ENCODE results near the gene G6PC1. TPM values are rescaled to one million over a fixed set of nuclear protein-coding genes. Genes with fewer than 3 reads are reported as not detected.
"Not testable (repeated sequence)": the region's sequence is repeated elsewhere in the genome, so short reads cannot be mapped to it uniquely, and the experiment has no call there.

The G6PC1 gene
- total RNA-seq, 4 donors from 2014 or later: not detected

DNA sequence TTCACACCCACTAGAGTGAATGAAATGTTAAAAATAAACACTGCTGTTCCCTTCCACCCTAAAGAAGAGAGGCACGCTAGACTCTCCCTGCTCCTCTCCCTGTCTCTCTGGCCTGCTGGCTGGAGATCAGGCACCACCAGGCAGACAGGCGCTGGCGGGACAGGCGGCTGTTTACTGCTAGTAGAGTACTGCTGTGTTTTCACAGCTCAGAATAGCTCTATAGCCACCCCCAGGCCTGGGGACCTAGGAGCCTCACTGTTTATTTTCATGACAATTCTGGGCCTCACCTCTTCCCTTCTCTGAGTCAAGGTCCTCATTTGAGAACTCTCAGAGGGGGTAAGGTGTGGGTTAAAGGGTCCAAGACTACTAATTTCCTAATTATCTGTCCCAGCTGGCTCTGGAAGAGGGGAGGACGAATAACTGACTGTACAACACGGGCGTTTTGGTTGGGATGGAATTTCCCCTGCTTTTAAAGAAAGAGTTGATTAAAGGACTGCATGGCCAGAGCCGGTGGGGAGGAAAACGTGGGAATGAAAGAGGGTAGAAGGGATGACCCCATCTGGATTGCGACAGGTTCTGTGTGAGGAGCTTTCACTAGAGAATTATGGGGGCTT lies 9.0 kb upstream of the G6PC1 start:
- Histone ChIP-seq H3K27ac (peak overlapping the region; percentile 65 to 85 (median 82)), H3K4me3 (no peak overlapping the region), H3K4me1 (peaks cover 0 to 52% (median 27%) of the 10 kb centered on the region in 3 donors), H3K9me3 (no peaks in the 10 kb centered on the region), H3K36me3 (no peaks in the 10 kb centered on the region), H3K27me3 (no peaks in the 10 kb centered on the region)
- TF ChIP-seq, protein P1, sequence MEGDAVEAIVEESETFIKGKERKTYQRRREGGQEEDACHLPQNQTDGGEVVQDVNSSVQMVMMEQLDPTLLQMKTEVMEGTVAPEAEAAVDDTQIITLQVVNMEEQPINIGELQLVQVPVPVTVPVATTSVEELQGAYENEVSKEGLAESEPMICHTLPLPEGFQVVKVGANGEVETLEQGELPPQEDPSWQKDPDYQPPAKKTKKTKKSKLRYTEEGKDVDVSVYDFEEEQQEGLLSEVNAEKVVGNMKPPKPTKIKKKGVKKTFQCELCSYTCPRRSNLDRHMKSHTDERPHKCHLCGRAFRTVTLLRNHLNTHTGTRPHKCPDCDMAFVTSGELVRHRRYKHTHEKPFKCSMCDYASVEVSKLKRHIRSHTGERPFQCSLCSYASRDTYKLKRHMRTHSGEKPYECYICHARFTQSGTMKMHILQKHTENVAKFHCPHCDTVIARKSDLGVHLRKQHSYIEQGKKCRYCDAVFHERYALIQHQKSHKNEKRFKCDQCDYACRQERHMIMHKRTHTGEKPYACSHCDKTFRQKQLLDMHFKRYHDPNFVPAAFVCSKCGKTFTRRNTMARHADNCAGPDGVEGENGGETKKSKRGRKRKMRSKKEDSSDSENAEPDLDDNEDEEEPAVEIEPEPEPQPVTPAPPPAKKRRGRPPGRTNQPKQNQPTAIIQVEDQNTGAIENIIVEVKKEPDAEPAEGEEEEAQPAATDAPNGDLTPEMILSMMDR (IDR thresholded peaks at IDR 0.05): no peak
- TF ChIP-seq POLR2AphosphoS5 (IDR thresholded peaks at IDR 0.05) (no peak), EP300 (IDR thresholded peaks at IDR 0.05) (no peak), POLR2A (IDR thresholded peaks at IDR 0.05) (no peak)
- WGBS, 2 donors (ENCODE audit: low coverage in 1 of 2): 22 to 80% methylated on average over 1 to 10 of the region's 10 CpGs
- peak; percentile 79 for ATAC-seq

- no peaks in the 10 kb centered on the region for H3K36me3 ChIP-seq
- H3K9me3 ChIP-seq: no peaks in the 10 kb centered on the region
- H3K27me3 ChIP-seq: no peaks in the 10 kb centered on the region
- peak overlapping the region in 3 of 4 donors; percentile 64 to 84 (median 80) for H3K27ac ChIP-seq
- peaks cover 0 to 52% (median 27%) of the 10 kb centered on the region in 3 donors for H3K4me1 ChIP-seq
- no peak for ATAC-seq
- H3K4me3 ChIP-seq: no peak overlapping the region
- WGBS, 2 donors (ENCODE audit: low coverage in 1 of 2): 10 to 29% methylated on average over 2 of the region's 4 CpGs
- TF ChIP-seq POLR2AphosphoS5 (IDR thresholded peaks at IDR 0.05): no peak
- no peak for TF ChIP-seq POLR2A (IDR thresholded peaks at IDR 0.05)
These were observed 7.2 kb upstream of the G6PC1 start for GRCh38 chr17:42893359-42893758.

DNA sequence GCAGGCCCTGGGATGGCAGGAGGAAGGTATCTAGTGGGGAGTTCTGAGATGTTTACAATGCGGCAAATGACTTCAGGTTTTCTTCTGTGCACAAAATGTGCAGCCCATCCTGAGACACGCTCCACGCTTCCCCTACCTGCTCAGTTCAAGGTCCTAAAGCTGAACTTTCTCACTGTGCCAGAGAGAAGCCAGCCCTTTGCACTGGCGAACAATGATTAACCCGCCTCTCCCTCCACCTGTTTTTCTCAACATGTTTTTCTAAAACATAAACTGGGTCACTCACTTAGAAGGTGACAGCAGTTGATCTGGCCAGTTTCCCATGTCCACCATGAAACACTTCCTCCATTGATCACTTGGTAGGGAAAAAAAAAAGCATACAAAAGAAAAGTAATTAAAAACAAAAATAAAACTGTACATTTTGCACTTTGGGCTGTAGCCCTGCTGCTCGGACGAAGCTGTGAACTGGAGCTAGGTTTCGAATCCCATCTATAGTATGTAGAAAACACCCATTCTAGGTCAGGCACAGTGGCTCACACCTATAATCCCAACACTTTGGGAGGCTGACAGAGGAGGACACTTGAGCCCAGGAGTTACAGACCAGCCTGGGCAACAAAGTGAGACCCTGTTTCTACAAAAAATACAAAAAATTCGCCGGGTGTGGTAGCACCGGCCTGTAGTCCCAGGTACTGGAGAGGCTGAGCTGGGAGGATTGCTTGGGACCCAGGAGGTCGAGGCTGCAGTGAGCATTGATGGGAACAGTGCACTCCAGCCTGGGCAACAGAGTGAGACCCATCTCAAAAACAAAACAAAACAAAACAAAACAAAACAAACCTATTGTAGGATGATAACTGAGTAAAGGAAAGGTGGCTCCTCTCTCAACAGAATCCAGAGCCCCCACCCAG lies 6.1 kb upstream of the G6PC1 start:
- no peaks in the 10 kb centered on the region for H3K27me3 ChIP-seq
- no peak overlapping the region for H3K4me3 ChIP-seq
- no peaks in the 10 kb centered on the region for H3K9me3 ChIP-seq
- H3K27ac ChIP-seq: peak overlapping the region in 3 of 4 donors; percentile 31 to 80 (median 64)
- H3K36me3 ChIP-seq: no peaks in the 10 kb centered on the region
- ATAC-seq: no peak
- H3K4me1 ChIP-seq: peaks cover 0 to 52% (median 27%) of the 10 kb centered on the region in 3 donors
- TF ChIP-seq POLR2A (IDR thresholded peaks at IDR 0.05) (no peak), POLR2AphosphoS5 (IDR thresholded peaks at IDR 0.05) (no peak), EP300 (IDR thresholded peaks at IDR 0.05) (no peak)
- TF ChIP-seq, protein P1 (IDR thresholded peaks at IDR 0.05): no peak
- WGBS, 2 donors (ENCODE audit: low coverage in 1 of 2): 79 to 81% methylated on average over 5 to 12 of the region's 12 CpGs

- TF ChIP-seq POLR2AphosphoS5 (IDR thresholded peaks at IDR 0.05) (peak; percentile 70), POLR2A (IDR thresholded peaks at IDR 0.05) (no peak)
- Histone ChIP-seq H3K4me1 (peaks cover 0 to 52% (median 27%) of the 10 kb centered on the region in 3 donors), H3K27ac (peak overlapping the region in 3 of 4 donors; percentile 20 to 43 (median 31))
These were observed 5.4 kb upstream of the G6PC1 start for GRCh38 chr17:42895185-42895555.

DNA sequence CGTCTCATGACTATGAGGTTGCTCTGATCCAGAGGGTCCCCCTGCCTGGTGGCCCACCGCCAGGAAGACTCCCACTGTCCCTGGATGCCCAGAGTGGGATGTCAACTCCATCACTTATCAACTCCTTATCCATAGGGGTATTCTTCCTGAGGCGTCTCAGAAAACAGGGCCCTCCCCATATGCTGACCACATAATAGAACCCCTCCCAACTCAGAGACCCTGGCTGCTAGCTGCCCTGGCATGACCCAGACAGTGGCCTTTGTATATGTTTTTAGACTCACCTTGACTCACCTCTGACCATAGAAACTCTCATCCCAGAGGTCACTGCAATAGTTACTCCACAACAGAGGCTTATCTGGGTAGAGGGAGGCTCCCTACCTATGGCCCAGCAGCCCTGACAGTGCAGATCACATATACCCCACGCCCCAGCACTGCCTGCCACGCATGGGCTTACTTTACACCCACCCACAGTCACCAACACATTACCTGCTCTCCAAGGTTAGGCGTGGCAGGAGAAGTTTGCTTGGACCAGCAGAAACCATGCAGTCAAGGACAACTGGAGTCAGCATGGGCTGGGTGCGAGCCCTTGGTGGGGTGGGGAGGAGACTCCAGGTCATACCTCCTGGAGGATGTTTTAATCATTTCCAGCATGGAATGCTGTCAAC lies 2.3 kb upstream of the G6PC1 start:
- TF ChIP-seq POLR2A (IDR thresholded peaks at IDR 0.05) (no peak), POLR2AphosphoS5 (IDR thresholded peaks at IDR 0.05) (no peak), EP300 (IDR thresholded peaks at IDR 0.05) (no peak)
- TF ChIP-seq, protein P1 (IDR thresholded peaks at IDR 0.05): no peak
- no peaks in the 10 kb centered on the region for H3K27me3 ChIP-seq
- 80% methylated on average over 1 of the region's 7 CpGs; no CpG with 5 or more reads in 1 of the 2 donors for WGBS, 2 donors (ENCODE audit: low coverage in 1 of 2)
- no peak for ATAC-seq
- no peak overlapping the region for H3K27ac ChIP-seq
- H3K4me3 ChIP-seq: no peak overlapping the region
- H3K36me3 ChIP-seq: no peaks in the 10 kb centered on the region
- no peaks in the 10 kb centered on the region for H3K9me3 ChIP-seq
- H3K4me1 ChIP-seq: peaks cover 0 to 25% (median 12%) of the 10 kb centered on the region in 3 donors

More at GRCh38 chr17:42895185-42895555, 5.4 kb upstream of the G6PC1 start:
- WGBS, 2 donors (ENCODE audit: low coverage in 1 of 2): 0 to 7% methylated on average over 2 of the region's 2 CpGs
- H3K36me3 ChIP-seq: no peaks in the 10 kb centered on the region
- no peak overlapping the region for H3K4me3 ChIP-seq
- H3K27me3 ChIP-seq: no peaks in the 10 kb centered on the region
- peak; percentile 82 for ATAC-seq
- H3K9me3 ChIP-seq: no peaks in the 10 kb centered on the region

DNA sequence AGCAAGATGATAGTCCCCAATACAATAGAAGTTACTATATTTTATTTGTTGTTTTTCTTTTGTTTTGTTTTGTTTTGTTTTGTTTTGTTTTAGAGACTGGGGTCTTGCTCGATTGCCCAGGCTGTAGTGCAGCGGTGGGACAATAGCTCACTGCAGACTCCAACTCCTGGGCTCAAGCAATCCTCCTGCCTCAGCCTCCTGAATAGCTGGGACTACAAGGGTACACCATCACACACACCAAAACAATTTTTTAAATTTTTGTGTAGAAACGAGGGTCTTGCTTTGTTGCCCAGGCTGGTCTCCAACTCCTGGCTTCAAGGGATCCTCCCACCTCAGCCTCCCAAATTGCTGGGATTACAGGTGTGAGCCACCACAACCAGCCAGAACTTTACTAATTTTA lies 618 bp upstream of the G6PC1 start:
- not testable (repeated sequence) for H3K9me3 ChIP-seq, ATAC-seq, H3K36me3 ChIP-seq, H3K27me3 ChIP-seq, H3K27ac ChIP-seq, H3K4me3 ChIP-seq, H3K4me1 ChIP-seq
- WGBS, 2 donors (ENCODE audit: low coverage in 1 of 2): 88% methylated on average over 2 to 3 of the region's 3 CpGs

Measured in gastroesophageal sphincter (tissue), 4 donors.